ENCODE results near the gene VAV2. TPM values are rescaled to one million over a fixed set of nuclear protein-coding genes. Genes with fewer than 3 reads are reported as not detected.

The VAV2 gene
- polyA plus RNA-seq, 1 donor: 48.4 TPM

Other genes starting within 250 kb of the VAV2 start
- gene BRD3OS, start 33.2 kb upstream of the VAV2 start, polyA plus RNA-seq: 8.4 TPM
- gene BRD3, start 75.7 kb upstream of the VAV2 start, polyA plus RNA-seq: 22.7 TPM
- 30.4 TPM for gene WDR5, start 143.8 kb upstream of the VAV2 start, polyA plus RNA-seq
- gene RNU6ATAC, start 172.2 kb upstream of the VAV2 start, polyA plus RNA-seq: not detected